H1 (cell line): Measurements from ENCODE around the gene PPP1R3G.

ENCODE experiments used
- BRCA1 ChIP-seq: IDR thresholded peaks from 2 replicates; pipeline ENCODE4 v1.6.1; 2012; ENCODE audit warnings: low read depth, low read length, improper control_type of control experiment
- CTCF ChIP-seq, 3 experiments: IDR thresholded peaks; 1 replicate in 2 of 3; 2 replicates in 1 of 3; pipeline versions ENCODE4 v1.5.1 to v1.6.1; 2011; ENCODE audit warnings: low read length in 3 of 3, mild to moderate bottlenecking in 3 of 3, inconsistent platforms in 2 of 3, low read depth in 1 of 3, moderate library complexity in 1 of 3; ENCODE audit not compliant: insufficient read depth in 1 of 3; ENCODE audit errors: control extremely low read depth in 1 of 3

- TF ChIP-seq CTCF (IDR thresholded peaks at IDR 0.05; ENCODE audit: control extremely low read depth in 1 of 3, insufficient read depth in 1 of 3, low read depth in 1 of 3, low read length in 3 of 3) (no peak), BRCA1 (no peak)
Measured at GRCh38 chr6:5112066-5112799, 27.1 kb downstream of the PPP1R3G start.
